ENCODE data around the gene CAPZA2.

CAPZA2 gene

GRCh38 chr7:116828281-116828680 lies 34.1 kb upstream of the CAPZA2 start (continued):
- TF ChIP-seq PATZ1 (CRISPR knock-in tag; IDR thresholded peaks at IDR 0.05; ENCODE audit: borderline replicate concordance), result no peak
- TF ChIP-seq RARB (CRISPR knock-in tag; IDR thresholded peaks at IDR 0.05), result no peak
- TF ChIP-seq PPARA (CRISPR knock-in tag; IDR thresholded peaks at IDR 0.05; ENCODE audit: borderline replicate concordance), result no peak
- TF ChIP-seq ZFP3 (CRISPR knock-in tag; IDR thresholded peaks at IDR 0.05), result no peak

DNA sequence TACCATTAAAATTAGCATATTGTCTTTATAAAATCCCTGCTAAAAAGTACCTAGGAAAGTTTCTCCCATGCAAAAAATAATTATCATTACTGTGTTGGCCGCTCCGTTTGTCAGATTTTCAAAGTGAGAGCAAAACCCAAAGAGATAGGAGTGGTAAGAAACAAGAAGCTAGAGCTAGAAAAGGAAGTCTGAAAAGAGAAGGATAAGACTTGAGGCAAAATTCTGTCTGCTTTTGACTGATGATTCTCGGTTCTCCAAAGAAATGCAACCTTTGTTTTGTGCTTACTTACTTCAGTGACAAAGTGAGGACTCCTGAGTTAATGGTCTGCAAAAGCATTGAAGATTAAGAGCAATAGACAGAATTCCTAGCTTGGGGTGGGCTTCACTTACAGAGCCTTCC lies 33.3 kb upstream of the CAPZA2 start:
- TF ChIP-seq ZNF8 (CRISPR knock-in tag; IDR thresholded peaks at IDR 0.05) (no peak), PATZ1 (CRISPR knock-in tag; IDR thresholded peaks at IDR 0.05; ENCODE audit: borderline replicate concordance) (no peak), ZFP30 (CRISPR knock-in tag; IDR thresholded peaks at IDR 0.05) (no peak), TCF4 (CRISPR knock-in tag; IDR thresholded peaks at IDR 0.05; ENCODE audit: borderline replicate concordance) (no peak), SNAI2 (CRISPR knock-in tag; IDR thresholded peaks at IDR 0.05) (no peak), ZNF70 (CRISPR knock-in tag; IDR thresholded peaks at IDR 0.05) (no peak), ARNTL (CRISPR knock-in tag; IDR thresholded peaks at IDR 0.05; ENCODE audit: borderline replicate concordance, low read depth) (no peak), PPARA (CRISPR knock-in tag; IDR thresholded peaks at IDR 0.05; ENCODE audit: borderline replicate concordance) (no peak), ZNF565 (CRISPR knock-in tag; conservative IDR thresholded peaks at IDR 0.05; ENCODE audit: low read depth) (no peak), ISL1 (CRISPR knock-in tag; IDR thresholded peaks at IDR 0.05) (no peak), CREB5 (CRISPR knock-in tag; IDR thresholded peaks at IDR 0.05; ENCODE audit: low read depth) (no peak), RARB (CRISPR knock-in tag; IDR thresholded peaks at IDR 0.05) (no peak)
- TF ChIP-seq, protein P1, sequence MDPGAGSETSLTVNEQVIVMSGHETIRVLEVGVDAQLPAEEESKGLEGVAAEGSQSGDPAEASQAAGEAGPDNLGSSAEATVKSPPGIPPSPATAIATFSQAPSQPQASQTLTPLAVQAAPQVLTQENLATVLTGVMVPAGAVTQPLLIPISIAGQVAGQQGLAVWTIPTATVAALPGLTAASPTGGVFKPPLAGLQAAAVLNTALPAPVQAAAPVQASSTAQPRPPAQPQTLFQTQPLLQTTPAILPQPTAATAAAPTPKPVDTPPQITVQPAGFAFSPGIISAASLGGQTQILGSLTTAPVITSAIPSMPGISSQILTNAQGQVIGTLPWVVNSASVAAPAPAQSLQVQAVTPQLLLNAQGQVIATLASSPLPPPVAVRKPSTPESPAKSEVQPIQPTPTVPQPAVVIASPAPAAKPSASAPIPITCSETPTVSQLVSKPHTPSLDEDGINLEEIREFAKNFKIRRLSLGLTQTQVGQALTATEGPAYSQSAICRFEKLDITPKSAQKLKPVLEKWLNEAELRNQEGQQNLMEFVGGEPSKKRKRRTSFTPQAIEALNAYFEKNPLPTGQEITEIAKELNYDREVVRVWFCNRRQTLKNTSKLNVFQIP (CRISPR knock-in tag; IDR thresholded peaks at IDR 0.05; ENCODE audit: borderline replicate concordance, low read depth), result no peak
- ATAC-seq, result no peak

DNA sequence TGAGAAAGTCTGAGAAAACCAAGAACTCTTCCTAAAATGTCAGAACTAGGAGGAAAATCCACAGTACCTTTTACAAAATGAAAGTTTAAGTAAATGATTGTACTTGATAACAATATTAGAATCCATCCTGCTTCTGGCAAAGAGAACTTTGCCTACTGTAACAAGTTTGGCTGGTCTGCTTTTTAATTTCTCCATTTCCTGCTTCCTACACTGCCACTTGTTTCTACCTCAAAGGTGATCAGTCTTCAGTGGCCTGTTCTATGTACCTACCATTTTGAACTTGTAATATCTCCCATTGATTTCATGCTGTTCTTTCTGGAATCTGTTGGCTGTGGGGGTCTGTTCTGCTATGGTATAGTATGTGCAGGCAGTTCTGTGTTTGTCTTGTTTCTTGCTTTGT lies 32.9 kb upstream of the CAPZA2 start:
- no peak for TF ChIP-seq ZNF8 (CRISPR knock-in tag; IDR thresholded peaks at IDR 0.05)
- TF ChIP-seq ZC3H10 (CRISPR knock-in tag; IDR thresholded peaks at IDR 0.05), result no peak
- TF ChIP-seq ARNTL (CRISPR knock-in tag; IDR thresholded peaks at IDR 0.05; ENCODE audit: borderline replicate concordance, low read depth), result no peak
- TF ChIP-seq ZNF565 (CRISPR knock-in tag; conservative IDR thresholded peaks at IDR 0.05; ENCODE audit: low read depth), result no peak
- TF ChIP-seq TSHZ2 (CRISPR knock-in tag; IDR thresholded peaks at IDR 0.05), result no peak
- TF ChIP-seq ZFP3 (CRISPR knock-in tag; IDR thresholded peaks at IDR 0.05), result no peak
- no peak for TF ChIP-seq TCF4 (CRISPR knock-in tag; IDR thresholded peaks at IDR 0.05; ENCODE audit: borderline replicate concordance)
- TF ChIP-seq ESRRG (CRISPR knock-in tag; IDR thresholded peaks at IDR 0.05), result no peak
- TF ChIP-seq GLIS3 (CRISPR knock-in tag; IDR thresholded peaks at IDR 0.05), result no peak
- no peak for TF ChIP-seq ISL1 (CRISPR knock-in tag; IDR thresholded peaks at IDR 0.05)
- no peak for TF ChIP-seq SNAI2 (CRISPR knock-in tag; IDR thresholded peaks at IDR 0.05)
- TF ChIP-seq RARB (CRISPR knock-in tag; IDR thresholded peaks at IDR 0.05), result no peak
- no peak for TF ChIP-seq ZNF70 (CRISPR knock-in tag; IDR thresholded peaks at IDR 0.05)
- TF ChIP-seq BACH2 (CRISPR knock-in tag; IDR thresholded peaks at IDR 0.05; ENCODE audit: borderline replicate concordance), result no peak
- no peak for TF ChIP-seq PPARA (CRISPR knock-in tag; IDR thresholded peaks at IDR 0.05; ENCODE audit: borderline replicate concordance)
- TF ChIP-seq ZFP30 (CRISPR knock-in tag; IDR thresholded peaks at IDR 0.05), result no peak
- TF ChIP-seq TOX (CRISPR knock-in tag; IDR thresholded peaks at IDR 0.05; ENCODE audit: borderline replicate concordance), result no peak
- TF ChIP-seq OSR1 (CRISPR knock-in tag; IDR thresholded peaks at IDR 0.05), result no peak
- ATAC-seq, result no peak

Data from SK-N-SH treated with all-trans-retinoic acid at 6 μM for 48 hours (cell line).